Right atrium auricular region (tissue), 2 donors: ENCODE results near the gene MAPK14. TPM values are rescaled to one million over a fixed set of nuclear protein-coding genes. Genes with fewer than 3 reads are reported as not detected.

ENCODE experiments used
- DNase-seq: peaks from one replicate; pipeline ENCODE4 v3.0.0-alpha.2; 2019; ENCODE audit warnings: low spot score
- H3K27ac ChIP-seq, 2 donors: fragments of 200-600 bp; sonication (generic); 1 replicate in 1 of 2; 2 replicates in 1 of 2; pipeline ENCODE4 v1.5.1; 2016 to 2019
- H3K27me3 ChIP-seq, 2 donors: fragments of 200-600 bp; sonication (generic); one replicate each; pipeline versions ENCODE4 v1.5.1 to v1.6.0; 2017 to 2019
- H3K36me3 ChIP-seq: fragments of 200-600 bp; sonication (generic); one replicate; pipeline ENCODE4 v1.5.1; 2016
- H3K4me1 ChIP-seq, 2 donors: fragments of 200-600 bp; sonication (generic); one replicate each; pipeline versions ENCODE4 v1.5.1 to v1.6.0; 2017 to 2019
- H3K4me3 ChIP-seq, 2 donors: fragments of 200-600 bp; sonication (generic); 1 replicate in 1 of 2; 2 replicates in 1 of 2; pipeline ENCODE4 v1.5.1; 2017 to 2019; ENCODE audit warnings: mild to moderate bottlenecking in 1 of 2, moderate library complexity in 1 of 2
- H3K9me3 ChIP-seq, 2 donors: fragments of 200-600 bp; sonication (generic); one replicate each; pipeline ENCODE4 v1.5.1; 2019
- total RNA-seq, 2 donors: library from RNA; depleted of rRNA; stranded (reverse); fragments of >200 nt; gene quantifications; one replicate each; pipeline ENCODE4 v1.1.0, GENCODE V29; 2016
- TF ChIP-seq, protein P1 (sequence below), 2 donors: fragments of 200-600 bp; sonication (generic); IDR thresholded peaks; one replicate each; pipeline ENCODE4 v1.5.1; 2019; ENCODE audit warnings: antibody characterized with exemption in 2 of 2

The MAPK14 gene
- total RNA-seq, 2 donors from 2014 or later: 39.1 to 46.7 TPM

DNA sequence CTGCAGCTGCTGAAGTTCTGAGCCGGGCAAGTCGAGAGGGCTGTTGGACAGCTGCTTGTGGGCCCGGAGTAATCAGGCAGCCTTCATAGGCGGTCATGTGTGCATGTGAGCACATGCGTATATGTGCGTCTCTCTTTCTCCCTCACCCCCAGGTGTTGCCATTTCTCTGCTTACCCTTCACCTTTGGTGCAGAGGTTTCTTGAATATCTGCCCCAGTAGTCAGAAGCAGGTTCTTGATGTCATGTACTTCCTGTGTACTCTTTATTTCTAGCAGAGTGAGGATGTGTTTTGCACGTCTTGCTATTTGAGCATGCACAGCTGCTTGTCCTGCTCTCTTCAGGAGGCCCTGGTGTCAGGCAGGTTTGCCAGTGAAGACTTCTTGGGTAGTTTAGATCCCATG lies 81.5 kb downstream of the MAPK14 start:
- no peak overlapping the region for H3K4me3 ChIP-seq
- no peaks in the 10 kb centered on the region for H3K9me3 ChIP-seq
- no peaks in the 10 kb centered on the region for H3K4me1 ChIP-seq
- peaks cover 47% of the 10 kb centered on the region for H3K36me3 ChIP-seq
- DNase-seq: no peak
- H3K27ac ChIP-seq: no peak overlapping the region
- TF ChIP-seq, protein P1, sequence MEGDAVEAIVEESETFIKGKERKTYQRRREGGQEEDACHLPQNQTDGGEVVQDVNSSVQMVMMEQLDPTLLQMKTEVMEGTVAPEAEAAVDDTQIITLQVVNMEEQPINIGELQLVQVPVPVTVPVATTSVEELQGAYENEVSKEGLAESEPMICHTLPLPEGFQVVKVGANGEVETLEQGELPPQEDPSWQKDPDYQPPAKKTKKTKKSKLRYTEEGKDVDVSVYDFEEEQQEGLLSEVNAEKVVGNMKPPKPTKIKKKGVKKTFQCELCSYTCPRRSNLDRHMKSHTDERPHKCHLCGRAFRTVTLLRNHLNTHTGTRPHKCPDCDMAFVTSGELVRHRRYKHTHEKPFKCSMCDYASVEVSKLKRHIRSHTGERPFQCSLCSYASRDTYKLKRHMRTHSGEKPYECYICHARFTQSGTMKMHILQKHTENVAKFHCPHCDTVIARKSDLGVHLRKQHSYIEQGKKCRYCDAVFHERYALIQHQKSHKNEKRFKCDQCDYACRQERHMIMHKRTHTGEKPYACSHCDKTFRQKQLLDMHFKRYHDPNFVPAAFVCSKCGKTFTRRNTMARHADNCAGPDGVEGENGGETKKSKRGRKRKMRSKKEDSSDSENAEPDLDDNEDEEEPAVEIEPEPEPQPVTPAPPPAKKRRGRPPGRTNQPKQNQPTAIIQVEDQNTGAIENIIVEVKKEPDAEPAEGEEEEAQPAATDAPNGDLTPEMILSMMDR (IDR thresholded peaks at IDR 0.05): no peak
- H3K27me3 ChIP-seq: no peaks in the 10 kb centered on the region

DNA sequence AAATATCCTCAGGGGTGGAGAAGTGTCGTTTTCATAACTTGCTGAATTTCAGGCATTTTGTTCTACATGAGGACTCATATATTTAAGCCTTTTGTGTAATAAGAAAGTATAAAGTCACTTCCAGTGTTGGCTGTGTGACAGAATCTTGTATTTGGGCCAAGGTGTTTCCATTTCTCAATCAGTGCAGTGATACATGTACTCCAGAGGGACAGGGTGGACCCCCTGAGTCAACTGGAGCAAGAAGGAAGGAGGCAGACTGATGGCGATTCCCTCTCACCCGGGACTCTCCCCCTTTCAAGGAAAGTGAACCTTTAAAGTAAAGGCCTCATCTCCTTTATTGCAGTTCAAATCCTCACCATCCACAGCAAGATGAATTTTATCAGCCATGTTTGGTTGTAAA lies 82.4 kb downstream of the MAPK14 start:
- peaks cover 40% of the 10 kb centered on the region for H3K36me3 ChIP-seq
- no peak overlapping the region for H3K27ac ChIP-seq

DNA sequence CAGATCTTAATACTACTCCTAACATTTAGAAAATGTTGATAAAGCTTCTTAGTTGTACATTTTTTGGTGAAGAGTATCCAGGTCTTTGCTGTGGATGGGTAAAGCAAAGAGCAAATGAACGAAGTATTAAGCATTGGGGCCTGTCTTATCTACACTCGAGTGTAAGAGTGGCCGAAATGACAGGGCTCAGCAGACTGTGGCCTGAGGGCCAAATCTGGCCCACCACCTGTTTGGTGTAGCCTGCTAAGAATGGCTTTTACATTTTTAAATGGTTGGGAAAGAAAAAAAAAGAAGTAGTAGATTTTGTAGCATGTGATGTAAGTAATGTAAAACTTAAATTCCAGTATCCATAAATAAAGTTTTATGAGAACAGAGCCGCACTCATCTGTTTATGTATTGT lies 83.3 kb downstream of the MAPK14 start:
- no peak overlapping the region for H3K27ac ChIP-seq
- peaks cover 33% of the 10 kb centered on the region for H3K36me3 ChIP-seq
- no peak for DNase-seq
- TF ChIP-seq, protein P1 (IDR thresholded peaks at IDR 0.05): no peak
- no peaks in the 10 kb centered on the region for H3K9me3 ChIP-seq
- H3K4me3 ChIP-seq: no peak overlapping the region
- H3K27me3 ChIP-seq: no peaks in the 10 kb centered on the region
- no peaks in the 10 kb centered on the region for H3K4me1 ChIP-seq

More for the DNA sequence above, 82.4 kb downstream of the MAPK14 start:
- Histone ChIP-seq H3K4me1 (no peaks in the 10 kb centered on the region), H3K27me3 (no peaks in the 10 kb centered on the region), H3K9me3 (no peaks in the 10 kb centered on the region), H3K4me3 (no peak overlapping the region)
- TF ChIP-seq, protein P1 (IDR thresholded peaks at IDR 0.05): no peak
- DNase-seq: no peak

DNA sequence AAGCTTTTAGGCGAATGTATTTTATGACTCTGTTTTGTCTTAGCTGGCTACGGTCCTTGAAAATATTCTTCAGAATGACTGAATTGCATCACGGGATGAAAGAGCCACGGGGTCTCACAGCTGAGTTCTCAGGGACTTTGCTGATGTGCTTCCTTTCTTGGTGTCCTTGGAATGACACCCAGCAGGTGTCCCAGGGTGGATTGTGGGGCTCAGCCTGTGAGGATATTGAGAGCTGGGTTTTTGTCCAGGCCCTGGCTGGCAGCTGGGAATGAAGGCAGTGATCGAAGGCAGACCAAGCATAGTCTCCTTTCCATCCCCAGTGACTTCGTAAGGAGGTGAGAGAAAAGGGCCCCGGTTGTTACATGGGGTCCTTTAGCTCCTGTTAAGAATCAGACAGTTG lies 83.9 kb downstream of the MAPK14 start:
- Histone ChIP-seq H3K4me1 (no peaks in the 10 kb centered on the region), H3K27ac (no peak overlapping the region), H3K9me3 (no peaks in the 10 kb centered on the region), H3K27me3 (no peaks in the 10 kb centered on the region), H3K4me3 (no peak overlapping the region), H3K36me3 (peaks cover 33% of the 10 kb centered on the region)
- TF ChIP-seq, protein P1 (IDR thresholded peaks at IDR 0.05): no peak
- DNase-seq: no peak

DNA sequence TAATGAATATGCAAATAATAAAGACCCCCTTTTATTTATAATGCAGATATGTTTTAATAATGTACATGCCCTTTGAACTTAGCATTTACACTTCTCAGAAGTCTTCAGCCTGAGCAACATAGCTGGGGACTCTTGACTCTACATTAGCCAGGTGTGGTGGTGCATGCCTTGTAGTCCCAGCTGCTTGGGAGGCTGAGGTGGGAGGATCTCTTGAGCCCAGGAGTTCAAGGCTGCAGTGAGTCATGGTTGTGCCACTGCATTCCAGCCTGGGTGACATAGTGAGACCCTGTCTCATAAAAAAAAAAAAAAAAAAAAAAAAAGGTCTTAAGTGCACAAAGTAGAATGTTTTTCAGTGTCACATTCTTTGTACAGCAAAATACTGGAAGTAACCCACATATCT lies 85.4 kb downstream of the MAPK14 start:
- Histone ChIP-seq H3K27me3 (no peaks in the 10 kb centered on the region), H3K9me3 (no peaks in the 10 kb centered on the region), H3K36me3 (peaks cover 33% of the 10 kb centered on the region), H3K4me1 (no peaks in the 10 kb centered on the region), H3K4me3 (no peak overlapping the region), H3K27ac (no peak overlapping the region)
- TF ChIP-seq, protein P1 (IDR thresholded peaks at IDR 0.05): no peak
- no peak for DNase-seq

DNA sequence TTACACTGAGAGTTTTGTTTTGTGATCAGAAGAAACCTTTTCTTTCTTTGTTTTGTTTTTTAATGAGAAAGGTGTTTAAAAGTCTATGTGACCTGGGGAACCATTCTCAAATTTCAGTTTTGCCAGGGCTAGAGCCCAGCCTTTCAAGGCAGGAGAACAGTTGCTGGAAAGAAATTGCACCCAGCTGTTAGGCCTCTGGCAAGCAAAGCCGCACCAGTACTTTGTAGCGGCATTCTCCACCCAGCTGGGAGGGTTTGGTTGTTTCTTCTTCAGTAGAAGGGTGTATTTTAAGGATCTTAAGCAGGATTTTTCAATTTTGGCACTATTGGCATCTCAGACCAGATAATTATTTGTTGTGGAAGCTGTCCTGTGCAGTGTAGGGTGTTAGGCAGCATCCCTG lies 86.1 kb downstream of the MAPK14 start:
- no peak for DNase-seq
- H3K4me3 ChIP-seq: no peak overlapping the region
- peaks cover 0 to 3% of the 10 kb centered on the region in 2 donors for H3K4me1 ChIP-seq
- H3K27me3 ChIP-seq: no peaks in the 10 kb centered on the region
- TF ChIP-seq, protein P1 (IDR thresholded peaks at IDR 0.05): no peak
- peaks cover 26% of the 10 kb centered on the region for H3K36me3 ChIP-seq
- no peak overlapping the region for H3K27ac ChIP-seq
- H3K9me3 ChIP-seq: no peaks in the 10 kb centered on the region
